HFFc6 (cell line): Measurements from ENCODE around the gene ATP1A1. TPM values are rescaled to one million over a fixed set of nuclear protein-coding genes. Genes with fewer than 3 reads are reported as not detected.

Experiments
- DNase-seq: peaks from one replicate; pipeline ENCODE4 v3.0.0-alpha.2; 2018
- H3K27ac Mint-ChIP-seq: 2 replicates; pipeline ENCODE4 v1.8.0; 2020; ENCODE audit warnings: mild to moderate bottlenecking, mixed read lengths
- H3K27me3 Mint-ChIP-seq: 2 replicates; pipeline ENCODE4 v1.8.0; 2021; ENCODE audit warnings: mild to moderate bottlenecking, moderate library complexity, mixed read lengths; ENCODE audit not compliant: insufficient read depth
- H3K36me3 Mint-ChIP-seq: 2 replicates; pipeline ENCODE4 v1.8.0; 2021; ENCODE audit warnings: low read depth, mixed read lengths
- H3K4me1 Mint-ChIP-seq: 2 replicates; pipeline ENCODE4 v1.8.0; 2020; ENCODE audit warnings: low read depth, mixed read lengths
- H3K4me3 Mint-ChIP-seq: 2 replicates; pipeline ENCODE4 v1.8.0; 2020; ENCODE audit warnings: mild to moderate bottlenecking, moderate library complexity, mixed read lengths
- H3K9me3 Mint-ChIP-seq: 2 replicates; pipeline ENCODE4 v1.8.0; 2020; ENCODE audit warnings: mild to moderate bottlenecking, mixed read lengths
- CTCF ChIP-seq: fragments of 200-600 bp; sonication (generic); IDR thresholded peaks from 2 replicates; pipeline ENCODE4 v1.5.0; 2021; ENCODE audit warnings: antibody characterized with exemption, mild to moderate bottlenecking
- total RNA-seq, 6 experiments: library from RNA; stranded (reverse); fragmentation: NEBNext Ultra II Directional; extraction: Animal tissue kit (Norgen Biotek cat#: 25700); gene quantifications; 2 replicates in 1 of 6; 3 replicates in 5 of 6; pipeline ENCODE4 v1.2.3, GENCODE V29; 2021

ATP1A1 gene
- total RNA-seq, 6 experiments from 2014 or later = 192 to 244 (median 222) TPM

DNA sequence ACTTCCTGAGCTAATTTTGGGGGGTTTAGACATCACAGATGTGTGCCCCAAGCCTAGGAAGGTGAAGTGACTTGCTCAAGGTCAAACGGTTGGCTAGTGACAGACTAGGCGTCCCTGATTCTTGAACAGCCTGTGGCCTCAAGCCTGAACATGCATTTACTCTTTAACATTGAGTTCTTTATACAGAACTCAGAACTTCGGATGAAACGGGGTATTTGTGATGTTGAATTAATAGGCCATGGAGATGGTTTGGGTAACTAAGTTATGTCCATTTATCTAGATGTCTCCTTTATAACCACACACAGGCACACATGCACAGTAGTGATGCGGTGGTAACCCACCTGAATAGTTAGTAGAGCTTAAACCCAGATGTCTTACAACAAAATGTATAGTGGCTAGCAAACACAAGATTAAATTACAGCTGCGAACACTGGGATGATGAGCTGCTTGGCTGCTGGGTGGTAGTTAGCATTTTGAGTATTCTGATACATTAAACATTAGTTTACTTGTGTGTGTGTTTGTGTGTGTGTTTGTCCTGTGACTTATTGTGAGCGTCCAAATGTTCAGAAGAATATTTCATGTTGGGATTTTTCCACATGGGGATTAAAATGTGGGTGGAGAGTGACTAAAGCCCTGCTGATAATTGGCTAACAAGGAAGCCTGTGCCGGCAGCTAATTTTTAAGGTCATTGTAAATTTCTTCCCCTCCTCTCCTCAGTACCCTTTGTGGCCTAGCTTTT is 2.3 kb downstream of the ATP1A1 start:
- peaks cover 64% of the 10 kb centered on the region for H3K4me1 Mint-ChIP-seq
- DNase-seq = no peak
- H3K36me3 Mint-ChIP-seq = no peaks in the 10 kb centered on the region; the same call in 1 of the 2 replicates
- TF ChIP-seq CTCF = no peak
- H3K4me3 Mint-ChIP-seq = peak overlapping the region; percentile 98
- H3K9me3 Mint-ChIP-seq = no peaks in the 10 kb centered on the region
- H3K27me3 Mint-ChIP-seq = peaks cover 5% of the 10 kb centered on the region
- H3K27ac Mint-ChIP-seq = peak overlapping the region; percentile 89

DNA sequence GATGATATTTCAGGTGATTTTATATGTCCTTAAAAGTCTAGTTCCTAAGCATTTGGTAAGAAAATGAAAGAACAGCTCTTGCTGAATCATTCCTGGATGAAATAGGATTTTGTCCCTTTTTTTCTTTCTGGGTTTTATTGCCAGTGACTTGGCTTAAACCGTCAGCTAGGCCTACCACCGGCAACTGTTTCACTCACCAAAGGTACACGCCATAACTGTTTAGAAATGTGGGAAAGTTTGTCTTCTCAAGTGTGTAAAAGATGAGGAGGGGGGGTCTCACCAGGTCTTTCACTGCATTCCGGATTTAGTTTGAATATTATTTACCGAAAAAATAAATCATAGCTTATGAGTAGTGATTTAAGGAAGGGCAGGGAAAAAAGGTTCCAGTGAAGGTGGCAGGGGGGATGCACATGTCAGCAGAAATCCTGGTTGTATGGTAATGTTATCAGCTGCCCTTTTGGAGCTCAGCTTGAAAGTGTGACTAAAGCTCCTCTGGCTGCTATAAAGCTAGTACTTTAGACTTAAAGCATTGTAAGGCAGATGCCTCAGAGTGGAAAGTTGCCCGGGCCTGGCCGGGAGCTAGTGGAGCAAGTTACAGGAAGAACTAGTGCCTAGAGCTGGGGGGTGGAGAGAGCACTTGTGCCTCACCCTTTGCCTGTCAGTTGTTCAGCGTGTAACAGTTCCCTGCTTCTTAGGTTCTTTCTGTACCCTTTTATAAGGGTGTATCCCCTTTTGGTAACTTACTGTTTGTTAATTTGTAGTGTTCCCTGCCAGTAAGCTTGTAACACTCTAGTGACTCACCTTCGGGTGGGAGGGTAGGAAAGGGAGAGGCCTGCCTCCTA is 3.1 kb downstream of the ATP1A1 start:
- Mint-ChIP-seq H3K9me3 (no peaks in the 10 kb centered on the region), H3K4me1 (peaks cover 72% of the 10 kb centered on the region), H3K36me3 (no peaks in the 10 kb centered on the region; the same call in 1 of the 2 replicates), H3K27me3 (peaks cover 3% of the 10 kb centered on the region; the same call in 1 of the 2 replicates), H3K27ac (peak overlapping the region; percentile 89), H3K4me3 (peak overlapping the region; percentile 98)
- TF ChIP-seq CTCF = no peak
- peak; percentile 72 for DNase-seq

- no peak for DNase-seq
- H3K4me1 Mint-ChIP-seq = peaks cover 77% of the 10 kb centered on the region
These were observed 3.7 kb downstream of the ATP1A1 start for GRCh38 chr1:116376729-116377086.

GRCh38 chr1:116377541-116378529 is 4.8 kb downstream of the ATP1A1 start:
- peak overlapping the region; percentile 89 for H3K27ac Mint-ChIP-seq
- peak; percentile 92 for DNase-seq
- peak overlapping the region; percentile 98 for H3K4me3 Mint-ChIP-seq
- no peaks in the 10 kb centered on the region; the same call in 1 of the 2 replicates for H3K27me3 Mint-ChIP-seq
- H3K36me3 Mint-ChIP-seq = no peaks in the 10 kb centered on the region; the same call in 1 of the 2 replicates
- H3K4me1 Mint-ChIP-seq = peaks cover 86% of the 10 kb centered on the region
- no peaks in the 10 kb centered on the region for H3K9me3 Mint-ChIP-seq
- TF ChIP-seq CTCF = no peak

More at GRCh38 chr1:116376729-116377086, 3.7 kb downstream of the ATP1A1 start:
- TF ChIP-seq CTCF = no peak
- Mint-ChIP-seq H3K27me3 (peaks cover 1% of the 10 kb centered on the region; the same call in 1 of the 2 replicates), H3K36me3 (no peaks in the 10 kb centered on the region; the same call in 1 of the 2 replicates), H3K4me3 (peak overlapping the region; percentile 98), H3K9me3 (no peaks in the 10 kb centered on the region), H3K27ac (peak overlapping the region; percentile 89)
